DMS79 (cell line): Measurements from ENCODE around the gene TSPAN33.
A peak's percentile ranks its signal among the peaks of the same experiment; 100 is the strongest.

Experiments
- DNase-seq: peaks from one replicate; lab custom pipeline; 2025; lab: John Stamatoyannopoulos, UW

TSPAN33 gene

GRCh38 chr7:129136887-129137642, 7.4 kb upstream of the TSPAN33 start:
- DNase-seq, result no peak

- DNase-seq, result no peak
Observed at GRCh38 chr7:129143724-129144094, 798 bp upstream of the TSPAN33 start.

GRCh38 chr7:129144834-129145668, 544 bp downstream of the TSPAN33 start:
- no peak for DNase-seq

- no peak for DNase-seq
Observed at GRCh38 chr7:129146237-129146979, 1.9 kb downstream of the TSPAN33 start.

- DNase-seq, result no peak
Observed at GRCh38 chr7:129147731-129148130, 3.2 kb downstream of the TSPAN33 start.

- DNase-seq, result no peak
Observed at GRCh38 chr7:129149511-129149910, 5.0 kb downstream of the TSPAN33 start.

- DNase-seq, result no peak
Observed at GRCh38 chr7:129150199-129150996, 5.9 kb downstream of the TSPAN33 start.

GRCh38 chr7:129157651-129158050, 13.1 kb downstream of the TSPAN33 start:
- DNase-seq, result no peak

- no peak for DNase-seq
Observed at GRCh38 chr7:129159539-129159938, 15.0 kb downstream of the TSPAN33 start.

- DNase-seq, result peak; percentile 81
Observed at GRCh38 chr7:129160161-129160905, 15.8 kb downstream of the TSPAN33 start.

- no peak for DNase-seq
Observed at GRCh38 chr7:129161524-129162225, 17.2 kb downstream of the TSPAN33 start.

GRCh38 chr7:129162732-129163131, 18.2 kb downstream of the TSPAN33 start:
- no peak for DNase-seq

- no peak for DNase-seq
Observed at GRCh38 chr7:129163875-129164544, 19.5 kb downstream of the TSPAN33 start.

- DNase-seq, result no peak
Observed at GRCh38 chr7:129166745-129167144, 22.2 kb downstream of the TSPAN33 start.

- DNase-seq, result no peak
Observed at GRCh38 chr7:129167817-129168216, 23.3 kb downstream of the TSPAN33 start.

- DNase-seq, result no peak
Observed at GRCh38 chr7:129168231-129169021, 23.9 kb downstream of the TSPAN33 start.

- no peak for DNase-seq
Observed at GRCh38 chr7:129169171-129169671, 24.7 kb downstream of the TSPAN33 start.

GRCh38 chr7:129169686-129170440, 25.4 kb downstream of the TSPAN33 start:
- no peak for DNase-seq
